Tongue (tissue), 2 donors: ENCODE data around the gene ZNF746. TPM values are rescaled to one million over a fixed set of nuclear protein-coding genes. Genes with fewer than 3 reads are reported as not detected.
"Not testable (repeated sequence)": the region's sequence is repeated elsewhere in the genome, so short reads cannot be mapped to it uniquely, and the experiment has no call there.

ENCODE experiments used
- DNase-seq: peaks from one replicate; pipeline ENCODE4 v3.0.0-alpha.2; 2015
- total RNA-seq: library from RNA; depleted of rRNA; stranded (reverse); fragments of >200 nt; gene quantifications from one replicate; pipeline ENCODE4 v1.2.3, GENCODE V29; 2014

The ZNF746 gene
- total RNA-seq, 1 donor from 2014 or later = 13.3 TPM

GRCh38 chr7:149459540-149460452 lies 37.8 kb downstream of the ZNF746 start:
- DNase-seq = peak; percentile 3

- DNase-seq = no peak
These were observed 38.4 kb downstream of the ZNF746 start for GRCh38 chr7:149459201-149459539.

- no peak for DNase-seq
These were observed 39.4 kb downstream of the ZNF746 start for GRCh38 chr7:149458235-149458634.

GRCh38 chr7:149457766-149458165 lies 39.8 kb downstream of the ZNF746 start:
- DNase-seq = no peak

GRCh38 chr7:149456506-149457421 lies 40.8 kb downstream of the ZNF746 start:
- no peak for DNase-seq

GRCh38 chr7:149455175-149455950 lies 42.2 kb downstream of the ZNF746 start:
- no peak for DNase-seq

- DNase-seq = no peak
These were observed 42.9 kb downstream of the ZNF746 start for GRCh38 chr7:149454750-149455149.

GRCh38 chr7:149454006-149454405 lies 43.6 kb downstream of the ZNF746 start:
- DNase-seq = no peak

GRCh38 chr7:149450821-149451220 lies 46.8 kb downstream of the ZNF746 start:
- DNase-seq = no peak

- DNase-seq = no peak
These were observed 47.7 kb downstream of the ZNF746 start for GRCh38 chr7:149449897-149450296.

- no peak for DNase-seq
These were observed 48.6 kb downstream of the ZNF746 start for GRCh38 chr7:149448961-149449360.

GRCh38 chr7:149446026-149446425 lies 51.6 kb downstream of the ZNF746 start:
- not testable (repeated sequence) for DNase-seq

- DNase-seq = no peak
These were observed 53.3 kb downstream of the ZNF746 start for GRCh38 chr7:149444287-149444686.

- DNase-seq = no peak
These were observed 54.1 kb downstream of the ZNF746 start for GRCh38 chr7:149443523-149443922.

- DNase-seq = no peak
These were observed 54.7 kb downstream of the ZNF746 start for GRCh38 chr7:149442924-149443323.

GRCh38 chr7:149440222-149440621 lies 57.4 kb downstream of the ZNF746 start:
- DNase-seq = no peak

GRCh38 chr7:149436358-149436757 lies 61.3 kb downstream of the ZNF746 start:
- no peak for DNase-seq

GRCh38 chr7:149433124-149433523 lies 64.5 kb downstream of the ZNF746 start:
- DNase-seq = no peak

- DNase-seq = no peak
These were observed 65.4 kb downstream of the ZNF746 start for GRCh38 chr7:149432121-149432691.

- DNase-seq = no peak
These were observed 66.0 kb downstream of the ZNF746 start for GRCh38 chr7:149431486-149432120.

- DNase-seq = no peak
These were observed 67.4 kb downstream of the ZNF746 start for GRCh38 chr7:149430192-149430591.
